Neural cell (in vitro differentiated cells): Measurements from ENCODE around the gene RASD2. TPM values are rescaled to one million over a fixed set of nuclear protein-coding genes. Genes with fewer than 3 reads are reported as not detected.

Experiments
- H2AFZ ChIP-seq: fragments of 200-600, 300-800 bp; sonication (generic), shearing (Covaris generic); 2 replicates; pipeline ENCODE4 v1.6.0; 2014; ENCODE audit warnings: low read depth, mild to moderate bottlenecking, antibody characterized with exemption, low read length, moderate library complexity
- H3F3A ChIP-seq: fragments of 200-600 bp; shearing (Covaris generic); 2 replicates; pipeline ENCODE4 v1.6.1; 2016; ENCODE audit warnings: mild to moderate bottlenecking, moderate library complexity, mixed read lengths, antibody characterized with exemption, low read length; ENCODE audit not compliant: insufficient read depth, poor library complexity, severe bottlenecking
- H3K27ac ChIP-seq: fragments of 200-600, 300-800 bp; sonication (generic), shearing (Covaris generic); 2 replicates; pipeline ENCODE4 v1.5.1; 2014; ENCODE audit warnings: mild to moderate bottlenecking, low read length, moderate library complexity
- H3K27me3 ChIP-seq: fragments of 300-800, 200-600 bp; sonication (generic), shearing (Covaris generic); 2 replicates; pipeline ENCODE4 v1.6.0; 2014; ENCODE audit warnings: mild to moderate bottlenecking, low read depth, low read length, moderate library complexity; ENCODE audit not compliant: insufficient read depth
- H3K36me3 ChIP-seq: fragments of 300-800, 200-600 bp; sonication (generic), shearing (Covaris generic); 2 replicates; pipeline ENCODE4 v1.5.1; 2014; ENCODE audit warnings: mild to moderate bottlenecking, antibody characterized with exemption, low read length, moderate library complexity; ENCODE audit not compliant: insufficient read depth
- H3K4me2 ChIP-seq: fragments of 300-800, 200-600 bp; sonication (generic), shearing (Covaris generic); 2 replicates; pipeline ENCODE4 v1.6.0; 2014; ENCODE audit warnings: mild to moderate bottlenecking, low read length
- H3K4me3 ChIP-seq: fragments of 300-800, 200-600 bp; sonication (generic), shearing (Covaris generic); 2 replicates; pipeline ENCODE4 v1.5.1; 2014; ENCODE audit warnings: mild to moderate bottlenecking, low read length, moderate library complexity
- H3K79me2 ChIP-seq: fragments of 200-600 bp; shearing (Covaris generic); replicated peaks from 2 replicates; pipeline ENCODE4 v1.6.0; 2014; ENCODE audit warnings: mild to moderate bottlenecking, low read length, moderate library complexity; ENCODE audit not compliant: insufficient read depth
- H3K9ac ChIP-seq: fragments of 300-800, 200-600 bp; sonication (generic), shearing (Covaris generic); 2 replicates; pipeline ENCODE4 v1.6.1; 2016; ENCODE audit warnings: mild to moderate bottlenecking, low read length, mixed read lengths
- H3K9me2 ChIP-seq: fragments of 200-600 bp; shearing (Covaris generic); 2 replicates; pipeline ENCODE4 v1.6.1; 2016; ENCODE audit warnings: mild to moderate bottlenecking, low read length, mixed read lengths; ENCODE audit not compliant: insufficient read depth
- H3K9me3 ChIP-seq: fragments of 200-600, 300-800 bp; sonication (generic), shearing (Covaris generic); 2 replicates; pipeline ENCODE4 v1.6.1; 2016; ENCODE audit warnings: mild to moderate bottlenecking, mixed run types, low read length, moderate library complexity, mixed read lengths
- H4K20me1 ChIP-seq: fragments of 200-600 bp; shearing (Covaris generic); 2 replicates; pipeline ENCODE4 v1.6.1; 2016; ENCODE audit warnings: mild to moderate bottlenecking, mixed run types; ENCODE audit not compliant: insufficient read depth
- CTCF ChIP-seq: fragments of 450-650 bp; IDR thresholded peaks from 2 replicates; pipeline ENCODE4 v1.5.1; 2014; ENCODE audit warnings: antibody characterized with exemption, mild to moderate bottlenecking, moderate library complexity; ENCODE audit not compliant: poor library complexity, severe bottlenecking
- EP300 ChIP-seq: fragments of 450-650 bp; conservative IDR thresholded peaks from 2 replicates; pipeline ENCODE4 v1.6.1; 2014; ENCODE audit warnings: antibody characterized with exemption, mild to moderate bottlenecking, moderate library complexity; ENCODE audit not compliant: poor library complexity, severe bottlenecking
- EZH2 ChIP-seq: fragments of 200-600, 300-800 bp; shearing (Covaris generic), sonication (generic); IDR thresholded peaks from 2 replicates; pipeline ENCODE4 v1.6.1; 2014; ENCODE audit warnings: antibody characterized with exemption, low read length, borderline replicate concordance, mild to moderate bottlenecking; ENCODE audit not compliant: insufficient read depth, poor library complexity, severe bottlenecking
- MXI1 ChIP-seq: fragments of 450-650 bp; conservative IDR thresholded peaks from 2 replicates; pipeline ENCODE4 v1.6.1; 2014; ENCODE audit warnings: antibody characterized with exemption, mild to moderate bottlenecking; ENCODE audit not compliant: poor library complexity, severe bottlenecking
- POLR2AphosphoS5 ChIP-seq: IDR thresholded peaks from 2 replicates; pipeline ENCODE4 v1.6.1; 2012
- RAD21 ChIP-seq: fragments of 450-650 bp; conservative IDR thresholded peaks from 2 replicates; pipeline ENCODE4 v1.6.1; 2014; ENCODE audit warnings: antibody characterized with exemption, mild to moderate bottlenecking, moderate library complexity
- REST ChIP-seq: IDR thresholded peaks from 2 replicates; pipeline ENCODE4 v1.6.1; 2012; ENCODE audit warnings: borderline replicate concordance
- SMC3 ChIP-seq: fragments of 450-650 bp; conservative IDR thresholded peaks from 2 replicates; pipeline ENCODE4 v1.6.1; 2014; ENCODE audit warnings: antibody characterized with exemption, mild to moderate bottlenecking, moderate library complexity; ENCODE audit not compliant: poor library complexity
- TAF1 ChIP-seq: IDR thresholded peaks from 2 replicates; pipeline ENCODE4 v1.6.1; 2012; ENCODE audit warnings: low read depth
- polyA plus RNA-seq: library from polyadenylated mRNA; depleted of rRNA; stranded (reverse); fragments of >200 nt; gene quantifications from 2 replicates; pipeline ENCODE4 v1.2.3, GENCODE V29; 2014

RASD2 gene
- polyA plus RNA-seq, 1 donor from 2014 or later: 0.14 TPM

- no peaks in the 10 kb centered on the region for H3K9me2 ChIP-seq
- no peaks in the 10 kb centered on the region for H3K27me3 ChIP-seq
- no peaks in the 10 kb centered on the region for H3K36me3 ChIP-seq
- H3K27ac ChIP-seq: no peak overlapping the region
- no peaks in the 10 kb centered on the region for H3F3A ChIP-seq
- H3K79me2 ChIP-seq: no peaks in the 10 kb centered on the region
- no peak for TF ChIP-seq SMC3
- TF ChIP-seq TAF1: no peak
- TF ChIP-seq MXI1: no peak
- TF ChIP-seq REST: no peak
- TF ChIP-seq POLR2AphosphoS5: no peak
- TF ChIP-seq EP300: no peak
- no peak for TF ChIP-seq RAD21
- TF ChIP-seq EZH2: no peak
- no peaks in the 10 kb centered on the region for H3K9me3 ChIP-seq
- no peak overlapping the region for H3K4me3 ChIP-seq
- H3K4me2 ChIP-seq: no peak overlapping the region
- H4K20me1 ChIP-seq: no peaks in the 10 kb centered on the region
- H2AFZ ChIP-seq: no peak overlapping the region
- no peak overlapping the region for H3K9ac ChIP-seq
These were observed 22.7 kb upstream of the RASD2 start for GRCh38 chr22:35517769-35518530.

GRCh38 chr22:35518811-35519210 lies 21.8 kb upstream of the RASD2 start:
- Histone ChIP-seq H3F3A (no peaks in the 10 kb centered on the region), H3K9me3 (no peaks in the 10 kb centered on the region), H3K27ac (no peak overlapping the region), H4K20me1 (no peaks in the 10 kb centered on the region), H3K27me3 (no peaks in the 10 kb centered on the region), H3K79me2 (no peaks in the 10 kb centered on the region), H3K4me3 (no peak overlapping the region), H3K9ac (no peak overlapping the region), H2AFZ (no peak overlapping the region), H3K36me3 (no peaks in the 10 kb centered on the region), H3K9me2 (no peaks in the 10 kb centered on the region), H3K4me2 (no peak overlapping the region)
- TF ChIP-seq CTCF (no peak), REST (peak; percentile 8)
